ENCODE measurements around the gene WFDC8.
"Not testable (repeated sequence)": the region's sequence is repeated elsewhere in the genome, so short reads cannot be mapped to it uniquely, and the experiment has no call there.

DNA sequence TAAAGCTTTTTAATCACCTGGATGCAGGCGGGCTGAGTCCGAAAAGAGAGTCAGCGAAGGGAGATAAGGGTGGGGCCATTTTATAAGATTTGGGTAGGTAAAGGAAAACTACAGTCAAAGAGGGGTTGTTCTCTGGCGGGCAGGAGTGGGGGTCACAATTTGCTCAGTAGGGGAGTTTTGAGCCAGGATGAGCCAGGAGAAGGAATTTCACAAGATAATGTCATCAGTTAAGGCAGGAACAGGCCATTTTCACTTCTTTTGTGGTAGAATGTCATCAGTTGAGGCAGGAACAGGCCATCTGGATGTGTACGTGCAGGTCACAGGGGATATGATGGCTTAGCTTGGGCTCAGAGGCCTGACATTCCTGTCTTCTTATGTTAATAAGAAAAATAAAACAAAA, 5.2 kb upstream of the WFDC8 start:
- TF ChIP-seq, protein P1, sequence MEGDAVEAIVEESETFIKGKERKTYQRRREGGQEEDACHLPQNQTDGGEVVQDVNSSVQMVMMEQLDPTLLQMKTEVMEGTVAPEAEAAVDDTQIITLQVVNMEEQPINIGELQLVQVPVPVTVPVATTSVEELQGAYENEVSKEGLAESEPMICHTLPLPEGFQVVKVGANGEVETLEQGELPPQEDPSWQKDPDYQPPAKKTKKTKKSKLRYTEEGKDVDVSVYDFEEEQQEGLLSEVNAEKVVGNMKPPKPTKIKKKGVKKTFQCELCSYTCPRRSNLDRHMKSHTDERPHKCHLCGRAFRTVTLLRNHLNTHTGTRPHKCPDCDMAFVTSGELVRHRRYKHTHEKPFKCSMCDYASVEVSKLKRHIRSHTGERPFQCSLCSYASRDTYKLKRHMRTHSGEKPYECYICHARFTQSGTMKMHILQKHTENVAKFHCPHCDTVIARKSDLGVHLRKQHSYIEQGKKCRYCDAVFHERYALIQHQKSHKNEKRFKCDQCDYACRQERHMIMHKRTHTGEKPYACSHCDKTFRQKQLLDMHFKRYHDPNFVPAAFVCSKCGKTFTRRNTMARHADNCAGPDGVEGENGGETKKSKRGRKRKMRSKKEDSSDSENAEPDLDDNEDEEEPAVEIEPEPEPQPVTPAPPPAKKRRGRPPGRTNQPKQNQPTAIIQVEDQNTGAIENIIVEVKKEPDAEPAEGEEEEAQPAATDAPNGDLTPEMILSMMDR (IDR thresholded peaks at IDR 0.05), result not testable (repeated sequence)
- TF ChIP-seq POLR2A, POLR2AphosphoS5 (IDR thresholded peaks at IDR 0.05): not testable (repeated sequence)
